ENCODE measurements around the gene BACH1. TPM values are rescaled to one million over a fixed set of nuclear protein-coding genes. Genes with fewer than 3 reads are reported as not detected.

BACH1 gene
- total and polyA plus RNA-seq, 4 donors = 12.1 to 103 (median 52.4) TPM

- Histone ChIP-seq H3K27ac (ENCODE audit: low read depth in 1 of 2, low read length in 2 of 2) (no peak overlapping the region), H3K36me3 (ENCODE audit: control insufficient read depth in 1 of 2, insufficient read depth in 2 of 2, low read length in 1 of 2) (peaks cover 0 to 2% of the 10 kb centered on the region in 2 donors), H3K27me3 (ENCODE audit: control insufficient read depth in 1 of 2, insufficient read depth in 2 of 2, low read length in 1 of 2) (no peaks in the 10 kb centered on the region), H3K9me3 (ENCODE audit: control insufficient read depth, low read length) (no peaks in the 10 kb centered on the region), H3K4me1 (ENCODE audit: control insufficient read depth in 1 of 2, insufficient read depth in 2 of 2, low read length in 2 of 2) (no peaks in the 10 kb centered on the region), H3K4me3 (ENCODE audit: low read length in 2 of 2) (no peak overlapping the region)
- intact Hi-C loops (cut with DNase I) = loop anchor here in 1 of 2 donors (5.0 kb wide), 1 partner anchor 188 kb away; no protein-coding TSS in a partner anchor
- WGBS, 2 donors = 82 to 83% methylated on average over 8 of the region's 8 CpGs
- DNase-seq = no peak
- ATAC-seq (ENCODE audit: low FRiP score) = no peak
These were observed 67.0 kb downstream of the BACH1 start for GRCh38 chr21:29365661-29366265.

GRCh38 chr21:29366532-29366931 is 67.8 kb downstream of the BACH1 start:
- no peak for DNase-seq
- Histone ChIP-seq H3K27ac (ENCODE audit: low read depth in 1 of 2, low read length in 2 of 2) (no peak overlapping the region), H3K36me3 (ENCODE audit: control insufficient read depth in 1 of 2, insufficient read depth in 2 of 2, low read length in 1 of 2) (peaks cover 0 to 2% of the 10 kb centered on the region in 2 donors), H3K4me1 (ENCODE audit: control insufficient read depth in 1 of 2, insufficient read depth in 2 of 2, low read length in 2 of 2) (no peaks in the 10 kb centered on the region), H3K4me3 (ENCODE audit: low read length in 2 of 2) (no peak overlapping the region), H3K27me3 (ENCODE audit: control insufficient read depth in 1 of 2, insufficient read depth in 2 of 2, low read length in 1 of 2) (no peaks in the 10 kb centered on the region), H3K9me3 (ENCODE audit: control insufficient read depth, low read length) (no peaks in the 10 kb centered on the region)
- no peak for ATAC-seq (ENCODE audit: low FRiP score)
- intact Hi-C loops (cut with DNase I) = loop anchor here in 1 of 2 donors (5.0 kb wide), 1 partner anchor 189 kb away; no protein-coding TSS in a partner anchor
- 94 to 97% methylated on average over 3 of the region's 3 CpGs for WGBS, 2 donors

GRCh38 chr21:29367335-29367734 is 68.6 kb downstream of the BACH1 start:
- Histone ChIP-seq H3K27me3 (ENCODE audit: control insufficient read depth in 1 of 2, insufficient read depth in 2 of 2, low read length in 1 of 2) (no peaks in the 10 kb centered on the region), H3K36me3 (ENCODE audit: control insufficient read depth in 1 of 2, insufficient read depth in 2 of 2, low read length in 1 of 2) (peaks cover 0 to 2% of the 10 kb centered on the region in 2 donors), H3K4me3 (ENCODE audit: low read length in 2 of 2) (no peak overlapping the region), H3K4me1 (ENCODE audit: control insufficient read depth in 1 of 2, insufficient read depth in 2 of 2, low read length in 2 of 2) (no peaks in the 10 kb centered on the region), H3K9me3 (ENCODE audit: control insufficient read depth, low read length) (no peaks in the 10 kb centered on the region), H3K27ac (ENCODE audit: low read depth in 1 of 2, low read length in 2 of 2) (no peak overlapping the region)
- no peak for DNase-seq
- WGBS, 2 donors = 98 to 99% methylated on average over 2 of the region's 2 CpGs
- no peak for ATAC-seq (ENCODE audit: low FRiP score)
- intact Hi-C loops (cut with DNase I) = loop anchor here in 1 of 2 donors (5.0 kb wide), 1 partner anchor 190 kb away; no protein-coding TSS in a partner anchor

GRCh38 chr21:29368906-29369305 is 70.2 kb downstream of the BACH1 start:
- DNase-seq (no peak), ATAC-seq (ENCODE audit: low FRiP score) (no peak)
- Histone ChIP-seq H3K27me3 (ENCODE audit: control insufficient read depth in 1 of 2, insufficient read depth in 2 of 2, low read length in 1 of 2) (no peaks in the 10 kb centered on the region), H3K4me1 (ENCODE audit: control insufficient read depth in 1 of 2, insufficient read depth in 2 of 2, low read length in 2 of 2) (no peaks in the 10 kb centered on the region), H3K36me3 (ENCODE audit: control insufficient read depth in 1 of 2, insufficient read depth in 2 of 2, low read length in 1 of 2) (peaks cover 1 to 2% of the 10 kb centered on the region in 2 donors), H3K9me3 (ENCODE audit: control insufficient read depth, low read length) (no peaks in the 10 kb centered on the region), H3K27ac (ENCODE audit: low read depth in 1 of 2, low read length in 2 of 2) (no peak overlapping the region), H3K4me3 (ENCODE audit: low read length in 2 of 2) (no peak overlapping the region)
- 46 to 61% methylated on average over 3 of the region's 3 CpGs for WGBS, 2 donors
- intact Hi-C loops (cut with DNase I) = loop anchor here in 1 of 2 donors (5.0 kb wide), 1 partner anchor 192 kb away; no protein-coding TSS in a partner anchor

- Histone ChIP-seq H3K4me3 (ENCODE audit: low read length in 2 of 2) (no peak overlapping the region), H3K27me3 (ENCODE audit: control insufficient read depth in 1 of 2, insufficient read depth in 2 of 2, low read length in 1 of 2) (no peaks in the 10 kb centered on the region), H3K9me3 (ENCODE audit: control insufficient read depth, low read length) (no peaks in the 10 kb centered on the region), H3K36me3 (ENCODE audit: control insufficient read depth in 1 of 2, insufficient read depth in 2 of 2, low read length in 1 of 2) (peaks cover 1 to 2% of the 10 kb centered on the region in 2 donors), H3K4me1 (ENCODE audit: control insufficient read depth in 1 of 2, insufficient read depth in 2 of 2, low read length in 2 of 2) (no peaks in the 10 kb centered on the region), H3K27ac (ENCODE audit: low read depth in 1 of 2, low read length in 2 of 2) (no peak overlapping the region)
- intact Hi-C loops (cut with DNase I) = loop anchor here in 1 of 2 donors (5.0 kb wide), 1 partner anchor 209 kb away; no protein-coding TSS in a partner anchor
- DNase-seq (no peak), ATAC-seq (ENCODE audit: low FRiP score) (no peak)
- WGBS, 2 donors = 94% methylated on average over 4 of the region's 4 CpGs
These were observed 72.7 kb downstream of the BACH1 start for GRCh38 chr21:29371464-29371863.

- intact Hi-C loops (cut with DNase I) = loop anchor here (2.0 to 5.0 kb wide), 3 partner anchors 207 to 281 kb away; no protein-coding TSS in a partner anchor
- no peak for DNase-seq
- H3K27ac ChIP-seq (ENCODE audit: low read depth in 1 of 2, low read length in 2 of 2) = no peak overlapping the region
These were observed 73.5 kb downstream of the BACH1 start for GRCh38 chr21:29372063-29372802.

GRCh38 chr21:29374481-29374880 is 75.8 kb downstream of the BACH1 start:
- H3K9me3 ChIP-seq (ENCODE audit: control insufficient read depth, low read length) = peaks cover under 1% of the 10 kb centered on the region
- 89 to 94% methylated on average over 1 of the region's 1 CpG for WGBS, 2 donors
- H3K4me3 ChIP-seq (ENCODE audit: low read length in 2 of 2) = no peak overlapping the region
- intact Hi-C loops (cut with DNase I) = loop anchor here in 1 of 2 donors (5.0 kb wide), 1 partner anchor 212 kb away; no protein-coding TSS in a partner anchor
- no peaks in the 10 kb centered on the region for H3K27me3 ChIP-seq (ENCODE audit: control insufficient read depth in 1 of 2, insufficient read depth in 2 of 2, low read length in 1 of 2)
- peaks cover 1 to 2% of the 10 kb centered on the region in 2 donors for H3K36me3 ChIP-seq (ENCODE audit: control insufficient read depth in 1 of 2, insufficient read depth in 2 of 2, low read length in 1 of 2)
- H3K4me1 ChIP-seq (ENCODE audit: control insufficient read depth in 1 of 2, insufficient read depth in 2 of 2, low read length in 2 of 2) = peaks cover 0 to 1% of the 10 kb centered on the region in 2 donors
- DNase-seq (no peak), ATAC-seq (ENCODE audit: low FRiP score) (no peak)
- H3K27ac ChIP-seq (ENCODE audit: low read depth in 1 of 2, low read length in 2 of 2) = no peak overlapping the region

More at GRCh38 chr21:29372063-29372802, 73.5 kb downstream of the BACH1 start:
- Histone ChIP-seq H3K9me3 (ENCODE audit: control insufficient read depth, low read length) (no peaks in the 10 kb centered on the region), H3K27me3 (ENCODE audit: control insufficient read depth in 1 of 2, insufficient read depth in 2 of 2, low read length in 1 of 2) (no peaks in the 10 kb centered on the region), H3K36me3 (ENCODE audit: control insufficient read depth in 1 of 2, insufficient read depth in 2 of 2, low read length in 1 of 2) (peaks cover 1 to 2% of the 10 kb centered on the region in 2 donors), H3K4me3 (ENCODE audit: low read length in 2 of 2) (no peak overlapping the region), H3K4me1 (ENCODE audit: control insufficient read depth in 1 of 2, insufficient read depth in 2 of 2, low read length in 2 of 2) (no peaks in the 10 kb centered on the region)
- peak; percentile 88 for ATAC-seq (ENCODE audit: low FRiP score)
- 29 to 33% methylated on average over 11 of the region's 11 CpGs for WGBS, 2 donors

- Histone ChIP-seq H3K4me1 (ENCODE audit: control insufficient read depth in 1 of 2, insufficient read depth in 2 of 2, low read length in 2 of 2) (peaks cover 0 to 1% of the 10 kb centered on the region in 2 donors), H3K27me3 (ENCODE audit: control insufficient read depth in 1 of 2, insufficient read depth in 2 of 2, low read length in 1 of 2) (no peaks in the 10 kb centered on the region), H3K27ac (ENCODE audit: low read depth in 1 of 2, low read length in 2 of 2) (no peak overlapping the region), H3K36me3 (ENCODE audit: control insufficient read depth in 1 of 2, insufficient read depth in 2 of 2, low read length in 1 of 2) (peaks cover 0 to 1% of the 10 kb centered on the region in 2 donors), H3K4me3 (ENCODE audit: low read length in 2 of 2) (no peak overlapping the region), H3K9me3 (ENCODE audit: control insufficient read depth, low read length) (peaks cover 2% of the 10 kb centered on the region)
- ATAC-seq (ENCODE audit: low FRiP score) = peak; percentile 38
- peak; percentile 76 to 78 for DNase-seq
- 57 to 63% methylated on average over 3 of the region's 3 CpGs for WGBS, 2 donors
- intact Hi-C loops (cut with DNase I) = no loop called here
These were observed 77.8 kb downstream of the BACH1 start for GRCh38 chr21:29376556-29376955.
